Brain pericyte (primary cell): ENCODE results near the gene MPDZ.
"Not testable (repeated sequence)": the region's sequence is repeated elsewhere in the genome, so short reads cannot be mapped to it uniquely, and the experiment has no call there.

Experiments
- DNase-seq: peaks from one replicate; pipeline ENCODE4 v3.0.0-alpha.2; 2012; ENCODE audit warnings: low read depth, low spot score

The MPDZ gene

GRCh38 chr9:13268469-13268868 is 11.0 kb downstream of the MPDZ start:
- no peak for DNase-seq

- peak; percentile 36 for DNase-seq
Measured at GRCh38 chr9:13267743-13268142, 11.7 kb downstream of the MPDZ start.

GRCh38 chr9:13266167-13266566 is 13.3 kb downstream of the MPDZ start:
- peak; percentile 33 for DNase-seq

DNA sequence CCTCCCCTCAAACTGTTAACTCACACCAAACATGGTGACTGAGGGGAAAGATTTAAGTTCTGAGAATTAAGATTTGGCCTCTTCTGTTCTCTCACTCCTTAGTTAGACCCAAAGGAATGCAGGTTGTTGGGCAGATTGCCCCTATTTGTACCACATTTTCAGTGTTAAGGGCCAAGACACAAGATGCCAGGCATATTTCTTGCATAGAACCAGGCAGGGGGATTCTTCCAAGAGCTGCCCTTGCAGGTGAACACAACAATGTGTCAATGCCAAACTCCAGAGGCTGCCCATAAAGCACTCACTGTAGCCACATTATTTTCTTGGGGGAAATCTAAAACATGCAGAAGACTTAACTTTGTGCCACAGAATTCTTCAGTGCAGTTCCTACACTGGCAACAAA is 14.7 kb downstream of the MPDZ start:
- no peak for DNase-seq

- no peak for DNase-seq
Measured at GRCh38 chr9:13263511-13263910, 16.0 kb downstream of the MPDZ start.

DNA sequence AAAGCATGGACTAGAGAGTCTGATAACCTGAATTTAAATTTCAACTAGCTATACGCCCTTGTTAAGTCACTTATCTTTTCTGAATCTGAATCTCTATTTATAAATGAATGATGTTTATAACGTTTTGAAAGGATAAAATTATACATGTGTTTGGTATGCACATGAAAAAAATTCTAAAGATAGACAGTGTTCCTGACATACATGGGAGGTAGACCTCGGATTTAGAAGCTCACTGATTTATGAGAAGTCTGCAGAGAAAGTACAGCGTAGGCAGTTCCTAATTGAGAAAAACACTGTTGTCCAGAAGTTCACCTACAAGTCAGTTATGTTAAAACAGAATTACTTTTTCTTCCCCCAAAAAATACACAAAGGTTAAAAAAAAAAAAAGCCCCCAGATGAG is 26.6 kb downstream of the MPDZ start:
- DNase-seq = no peak

GRCh38 chr9:13244181-13244580 is 35.3 kb downstream of the MPDZ start:
- no peak for DNase-seq

DNA sequence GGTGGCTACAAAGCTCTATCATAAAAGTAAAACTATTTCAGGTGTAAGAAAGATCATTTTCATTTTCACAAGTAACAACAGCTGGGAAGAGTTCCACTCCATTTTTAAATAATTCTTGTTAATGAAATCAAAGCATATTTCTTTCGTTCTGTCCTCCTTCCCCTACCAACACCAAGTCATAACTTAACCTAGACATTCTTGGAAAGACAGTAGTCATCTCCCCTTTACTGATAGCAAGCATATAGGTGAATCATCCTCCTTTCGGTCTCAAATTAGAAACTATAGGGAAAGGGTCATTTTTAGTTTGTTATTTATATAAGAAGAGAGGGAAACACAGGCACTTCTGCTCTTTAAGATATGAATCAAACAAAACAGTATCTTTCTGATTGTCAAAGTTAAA is 38.2 kb downstream of the MPDZ start:
- DNase-seq = no peak

- DNase-seq = no peak
Measured at GRCh38 chr9:13239660-13240059, 39.8 kb downstream of the MPDZ start.

DNA sequence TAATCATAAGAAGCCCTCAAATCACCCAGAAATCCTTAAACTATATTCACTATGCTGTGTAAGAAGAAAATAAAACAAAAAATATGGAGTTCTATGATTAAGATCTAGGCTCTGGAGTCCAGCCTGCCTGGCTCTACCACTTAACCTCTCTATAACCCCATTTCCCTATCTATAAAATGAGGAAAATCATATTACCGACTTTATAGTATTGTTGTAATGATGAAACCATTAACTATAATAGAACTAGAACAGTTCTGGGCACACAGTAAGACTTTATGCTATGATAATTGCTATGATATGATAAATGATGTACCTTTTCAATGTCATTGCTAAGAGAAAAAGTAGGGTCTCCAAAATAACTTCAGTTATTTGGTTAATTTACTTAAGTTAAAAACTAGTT is 40.3 kb downstream of the MPDZ start:
- DNase-seq = no peak

GRCh38 chr9:13234932-13235331 is 44.6 kb downstream of the MPDZ start:
- DNase-seq = no peak

DNA sequence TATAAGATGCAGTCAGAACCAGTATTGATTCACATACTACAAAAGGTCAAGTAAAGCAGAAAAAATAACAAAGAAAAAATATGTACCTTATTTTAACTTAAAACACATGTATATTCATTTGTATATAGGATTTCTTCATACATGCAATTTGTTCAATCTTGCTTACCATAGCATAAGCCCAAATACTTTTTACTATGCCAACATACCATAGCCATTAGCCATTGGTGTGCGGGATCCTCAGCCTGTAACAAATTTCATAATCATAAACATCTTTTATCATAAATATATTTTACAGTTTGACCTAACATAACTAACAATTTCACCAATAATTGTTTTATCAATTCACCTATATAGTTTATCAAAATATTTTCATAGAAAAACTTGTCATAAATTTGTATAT is 51.1 kb downstream of the MPDZ start:
- DNase-seq = no peak

- no peak for DNase-seq
Measured at GRCh38 chr9:13224366-13224765, 55.1 kb downstream of the MPDZ start.

- not testable (repeated sequence) for DNase-seq
Measured at GRCh38 chr9:13222733-13223132, 56.8 kb downstream of the MPDZ start.

- DNase-seq = no peak
Measured at GRCh38 chr9:13221741-13222140, 57.8 kb downstream of the MPDZ start.

DNA sequence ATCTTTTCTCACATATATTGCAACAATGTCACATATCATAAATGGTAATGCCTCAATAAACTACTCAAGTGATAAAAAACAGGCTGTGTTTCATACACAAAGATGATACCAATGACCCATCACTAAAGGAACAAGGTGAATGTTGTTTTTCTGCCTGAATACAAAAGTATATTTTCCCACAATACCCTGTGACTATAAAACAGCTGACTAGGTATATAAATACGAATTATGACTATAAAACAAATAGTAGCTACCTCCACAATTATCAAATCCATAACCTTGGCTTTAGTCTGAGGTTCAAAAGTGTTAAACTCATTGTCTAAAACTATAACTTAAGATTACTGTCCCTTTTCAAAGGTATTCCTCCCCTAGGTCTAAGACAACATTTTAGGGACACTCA is 58.7 kb downstream of the MPDZ start:
- DNase-seq = no peak

- no peak for DNase-seq
Measured at GRCh38 chr9:13215791-13216554, 63.5 kb downstream of the MPDZ start.

- DNase-seq = no peak
Measured at GRCh38 chr9:13213998-13214397, 65.5 kb downstream of the MPDZ start.

DNA sequence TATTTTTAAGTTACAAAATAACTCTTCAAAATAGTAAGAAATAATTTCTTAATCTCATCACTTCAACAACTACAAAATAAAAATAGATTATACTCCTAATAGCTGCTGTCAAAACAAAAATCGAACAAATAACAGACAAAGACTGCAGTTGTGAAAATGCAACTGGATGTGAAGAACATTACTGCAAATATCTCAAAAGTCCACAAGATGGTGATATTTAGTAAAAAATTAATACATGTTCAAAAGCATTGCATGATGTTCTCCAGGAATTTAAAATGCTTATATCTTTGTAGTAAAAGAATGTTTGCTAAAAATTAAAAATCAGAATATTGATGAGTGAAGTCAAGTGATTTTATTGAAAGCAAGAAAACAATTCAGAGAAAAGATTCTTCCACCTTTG is 66.2 kb downstream of the MPDZ start:
- no peak for DNase-seq

GRCh38 chr9:13210306-13210705 is 69.2 kb downstream of the MPDZ start:
- DNase-seq = no peak

- DNase-seq = no peak
Measured at GRCh38 chr9:13209498-13209897, 70.0 kb downstream of the MPDZ start.

- no peak for DNase-seq
Measured at GRCh38 chr9:13205824-13206223, 73.7 kb downstream of the MPDZ start.

DNA sequence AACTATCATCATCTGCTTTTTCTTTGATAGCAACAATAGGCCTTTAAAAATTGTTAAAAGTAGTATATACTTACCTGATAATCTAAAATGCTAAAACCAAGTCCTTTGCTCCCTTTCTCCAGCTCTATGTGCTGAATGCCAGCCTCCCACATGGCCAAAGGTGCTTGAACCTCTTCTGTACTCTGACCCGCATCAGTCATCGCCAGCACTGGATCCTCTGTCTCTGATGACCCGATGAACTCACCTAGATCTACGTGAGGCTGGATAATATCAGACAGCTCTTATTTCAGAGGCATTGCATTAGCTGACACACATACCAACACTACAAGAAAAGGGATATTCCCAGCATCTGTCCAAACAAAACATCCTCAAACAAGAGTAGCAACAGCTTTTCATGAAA is 89.5 kb downstream of the MPDZ start:
- DNase-seq = no peak

DNA sequence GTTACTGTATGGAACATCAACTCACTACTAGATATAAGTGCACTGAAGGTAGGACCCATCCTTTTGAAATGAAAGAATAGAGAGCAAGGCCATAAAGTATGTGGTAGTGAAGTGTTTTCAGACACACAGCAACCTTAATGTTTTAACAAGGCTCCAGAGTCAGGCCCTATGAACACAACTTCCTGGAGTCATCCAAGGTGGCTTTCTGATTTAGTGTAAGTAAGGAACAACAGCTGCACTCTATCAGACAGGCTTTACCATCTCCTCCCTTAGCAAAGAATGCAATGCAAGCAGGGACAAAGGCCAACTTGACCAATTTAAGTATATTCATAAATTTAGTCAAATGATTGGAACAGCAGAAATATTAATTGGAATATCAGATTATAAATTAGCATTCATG is 90.1 kb downstream of the MPDZ start:
- no peak for DNase-seq
